HG02798 (cell line): ENCODE results near the gene KMT2C.
A peak's percentile ranks its signal among the peaks of the same experiment; 100 is the strongest.
"Not testable (repeated sequence)": the region's sequence is repeated elsewhere in the genome, so short reads cannot be mapped to it uniquely, and the experiment has no call there.

Experiments
- ATAC-seq: cut with Tn5 transposase; IDR thresholded peaks from one replicate; pipeline ENCODE4 v1.9.1; 2021; ENCODE audit warnings: mild to moderate bottlenecking; ENCODE audit not compliant: unreplicated experiment, poor library complexity

Gene KMT2C

GRCh38 chr7:152435384-152436110, at the start of gene KMT2C:
KMT2C (minus strand) TSS chr7:152436003; CDS start chr7:152435786, 217 bp downstream.
- ATAC-seq: no peak

- ATAC-seq: no peak
Measured at GRCh38 chr7:152481082-152481481, 45.3 kb upstream of the KMT2C start.

GRCh38 chr7:152480664-152481063, 44.9 kb upstream of the KMT2C start:
- ATAC-seq: no peak

GRCh38 chr7:152479595-152479994, 43.8 kb upstream of the KMT2C start:
- no peak for ATAC-seq

- no peak for ATAC-seq
Measured at GRCh38 chr7:152478140-152478539, 42.3 kb upstream of the KMT2C start.

- no peak for ATAC-seq
Measured at GRCh38 chr7:152477079-152477478, 41.3 kb upstream of the KMT2C start.

- no peak for ATAC-seq
Measured at GRCh38 chr7:152476551-152476950, 40.7 kb upstream of the KMT2C start.

- not testable (repeated sequence) for ATAC-seq
Measured at GRCh38 chr7:152471023-152471620, 35.3 kb upstream of the KMT2C start.

GRCh38 chr7:152470251-152471022, 34.6 kb upstream of the KMT2C start:
- ATAC-seq: not testable (repeated sequence)

GRCh38 chr7:152469576-152469975, 33.8 kb upstream of the KMT2C start:
- ATAC-seq: not testable (repeated sequence)

GRCh38 chr7:152467225-152467624, 31.4 kb upstream of the KMT2C start:
- no peak for ATAC-seq

- no peak for ATAC-seq
Measured at GRCh38 chr7:152465119-152465387, 29.2 kb upstream of the KMT2C start.

- ATAC-seq: peak; percentile 38
Measured at GRCh38 chr7:152464312-152465118, 28.7 kb upstream of the KMT2C start.

GRCh38 chr7:152463709-152464311, 28.0 kb upstream of the KMT2C start:
- ATAC-seq: peak; percentile 92

- peak; percentile 7 for ATAC-seq
Measured at GRCh38 chr7:152462995-152463708, 27.3 kb upstream of the KMT2C start.

GRCh38 chr7:152459724-152460251, 24.0 kb upstream of the KMT2C start:
- ATAC-seq: no peak

GRCh38 chr7:152451356-152451755, 15.6 kb upstream of the KMT2C start:
- no peak for ATAC-seq

GRCh38 chr7:152445386-152446008, 9.7 kb upstream of the KMT2C start:
- not testable (repeated sequence) for ATAC-seq

GRCh38 chr7:152443586-152443985, 7.8 kb upstream of the KMT2C start:
- no peak for ATAC-seq
